Smooth muscle cell (in vitro differentiated cells): ENCODE data around the gene FAM20A. TPM values are rescaled to one million over a fixed set of nuclear protein-coding genes. Genes with fewer than 3 reads are reported as not detected.
A peak's percentile ranks its signal among the peaks of the same experiment; 100 is the strongest.

Source experiments
- DNase-seq: peaks from one replicate; lab custom pipeline; 2025; ENCODE audit not compliant: unreplicated experiment; lab: John Stamatoyannopoulos, UW
- H2AFZ ChIP-seq: fragments of 200-600 bp; sonication (generic); 2 replicates; pipeline ENCODE4 v1.6.0; 2016; ENCODE audit warnings: antibody characterized with exemption, low read depth, mild to moderate bottlenecking
- H3F3A ChIP-seq: fragments of 200-600 bp; sonication (generic); 2 replicates; pipeline ENCODE4 v1.6.0; 2017; ENCODE audit warnings: antibody characterized with exemption, low read depth
- H3K27ac ChIP-seq: fragments of 200-600 bp; sonication (generic); 2 replicates; pipeline ENCODE4 v1.5.1; 2016; ENCODE audit warnings: low read depth, mild to moderate bottlenecking
- H3K27me3 ChIP-seq: fragments of 200-600 bp; sonication (generic); 2 replicates; pipeline ENCODE4 v1.6.1; 2016; ENCODE audit warnings: low read depth, mild to moderate bottlenecking
- H3K36me3 ChIP-seq: fragments of 200-600 bp; sonication (generic); 2 replicates; pipeline ENCODE4 v1.5.1; 2016; ENCODE audit warnings: low read depth
- H3K4me1 ChIP-seq: fragments of 200-600 bp; sonication (generic); 2 replicates; pipeline ENCODE4 v1.5.1; 2016; ENCODE audit warnings: low read depth
- H3K4me2 ChIP-seq: fragments of 200-600 bp; sonication (generic); 2 replicates; pipeline ENCODE4 v1.6.0; 2016; ENCODE audit warnings: mild to moderate bottlenecking
- H3K4me3 ChIP-seq: fragments of 200-600 bp; sonication (generic); 2 replicates; pipeline ENCODE4 v1.5.1; 2016; ENCODE audit warnings: mild to moderate bottlenecking
- H3K79me2 ChIP-seq: fragments of 200-600 bp; sonication (generic); 2 replicates; pipeline ENCODE4 v1.6.0; 2016; ENCODE audit warnings: low read depth, mild to moderate bottlenecking
- H3K9ac ChIP-seq: fragments of 200-600 bp; sonication (generic); 2 replicates; pipeline ENCODE4 v1.6.0; 2016; ENCODE audit warnings: low read depth
- H3K9me3 ChIP-seq: fragments of 200-600 bp; sonication (generic); replicated peaks from 2 replicates; pipeline ENCODE4 v1.5.1; 2016; ENCODE audit warnings: low read depth
- H4K20me1 ChIP-seq: fragments of 200-600 bp; sonication (generic); 2 replicates; pipeline ENCODE4 v1.6.0; 2016; ENCODE audit warnings: low read depth
- CTCF ChIP-seq: fragments of 200-600 bp; sonication (generic); IDR thresholded peaks from 2 replicates; pipeline ENCODE4 v1.5.1; 2017; ENCODE audit warnings: borderline replicate concordance, mild to moderate bottlenecking, antibody characterized with exemption; ENCODE audit not compliant: insufficient read depth, poor library complexity, severe bottlenecking
- WGBS: methylation state at CpG from one replicate; pipeline ENCODE4 v1.1.7; 2016; ENCODE audit warnings: low lambda C conversion rate; 5-methylcytosine and 5-hydroxymethylcytosine counted together
- polyA plus RNA-seq: library from polyadenylated mRNA; unstranded; fragments of >200 nt; fragmentation: Nextera tagmentation; extraction: Ambion mirVana; gene quantifications from 2 replicates; pipeline ENCODE4 v1.2.1, GENCODE V29; 2016
- total RNA-seq: library from RNA; depleted of rRNA; stranded (reverse); fragments of >200 nt; gene quantifications from 2 replicates; pipeline ENCODE4 v1.2.3, GENCODE V29; 2014

Gene FAM20A
- total and polyA plus RNA-seq, 2 experiments from 2014 or later: 4.6 to 10.8 TPM

GRCh38 chr17:68578236-68578635, 22.9 kb downstream of the FAM20A start:
- no peaks in the 10 kb centered on the region for H3K27me3 ChIP-seq
- H3K4me2 ChIP-seq: no peak overlapping the region
- no peaks in the 10 kb centered on the region for H3K36me3 ChIP-seq
- H3K9me3 ChIP-seq: no peaks in the 10 kb centered on the region
- H4K20me1 ChIP-seq: no peaks in the 10 kb centered on the region
- H3F3A ChIP-seq: peaks cover 11% of the 10 kb centered on the region
- 91% methylated on average over 3 of the region's 3 CpGs for WGBS
- H3K4me1 ChIP-seq: peaks cover 3% of the 10 kb centered on the region
- H3K4me3 ChIP-seq: no peak overlapping the region
- H3K27ac ChIP-seq: no peak overlapping the region
- no peak for TF ChIP-seq CTCF
- H3K79me2 ChIP-seq: no peaks in the 10 kb centered on the region
- no peak for DNase-seq
- H3K9ac ChIP-seq: no peak overlapping the region
- H2AFZ ChIP-seq: no peak overlapping the region

- 67% methylated on average over 3 of the region's 3 CpGs for WGBS
- Histone ChIP-seq H3K9ac (no peak overlapping the region), H3K79me2 (no peaks in the 10 kb centered on the region), H3K27ac (no peak overlapping the region), H3K4me3 (no peak overlapping the region), H3K36me3 (no peaks in the 10 kb centered on the region), H3K27me3 (no peaks in the 10 kb centered on the region), H3K4me2 (peak overlapping the region; percentile 40), H3F3A (peaks cover 11% of the 10 kb centered on the region), H4K20me1 (no peaks in the 10 kb centered on the region), H3K9me3 (no peaks in the 10 kb centered on the region), H2AFZ (no peak overlapping the region), H3K4me1 (peaks cover 3% of the 10 kb centered on the region)
- no peak for TF ChIP-seq CTCF
- DNase-seq: no peak
Measured at GRCh38 chr17:68577497-68577821, 23.7 kb downstream of the FAM20A start.

- H3K4me2 ChIP-seq: no peak overlapping the region
- no peaks in the 10 kb centered on the region for H3K27me3 ChIP-seq
- H3K36me3 ChIP-seq: no peaks in the 10 kb centered on the region
- no peaks in the 10 kb centered on the region for H3K9me3 ChIP-seq
- no peak for TF ChIP-seq CTCF
- no peak overlapping the region for H3K27ac ChIP-seq
- H3K4me1 ChIP-seq: peaks cover 3% of the 10 kb centered on the region
- H4K20me1 ChIP-seq: no peaks in the 10 kb centered on the region
- no peak overlapping the region for H3K4me3 ChIP-seq
- DNase-seq: no peak
- H3K9ac ChIP-seq: no peak overlapping the region
- H2AFZ ChIP-seq: no peak overlapping the region
- H3F3A ChIP-seq: peaks cover 11% of the 10 kb centered on the region
- H3K79me2 ChIP-seq: no peaks in the 10 kb centered on the region
- WGBS: 74% methylated on average over 8 of the region's 8 CpGs
Measured at GRCh38 chr17:68576811-68577496, 24.2 kb downstream of the FAM20A start.

DNA sequence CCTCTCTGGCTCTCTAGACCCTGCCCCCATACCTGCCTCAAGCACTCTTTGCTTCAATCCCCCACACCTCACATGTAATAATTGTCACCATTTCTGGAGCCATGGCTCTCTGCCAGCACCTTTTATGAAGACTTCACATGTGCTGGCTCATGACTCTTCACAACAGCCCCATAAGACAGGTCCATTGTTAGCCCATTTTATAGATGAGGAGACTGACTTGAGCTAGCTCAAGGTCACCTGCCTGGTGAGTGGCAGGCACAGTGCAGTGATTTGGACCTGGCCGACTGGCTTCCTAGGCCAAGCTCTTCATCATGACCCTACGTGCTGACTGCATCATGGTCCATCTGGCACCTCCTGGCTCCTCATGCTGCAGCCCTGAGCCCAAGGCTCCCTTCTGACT, 25.0 kb downstream of the FAM20A start:
- WGBS: 95% methylated on average over 2 of the region's 2 CpGs
- no peak for DNase-seq
- Histone ChIP-seq H3K79me2 (no peaks in the 10 kb centered on the region), H3K36me3 (no peaks in the 10 kb centered on the region), H3K27me3 (no peaks in the 10 kb centered on the region), H2AFZ (no peak overlapping the region), H4K20me1 (no peaks in the 10 kb centered on the region), H3K4me1 (peaks cover 3% of the 10 kb centered on the region), H3K9ac (no peak overlapping the region), H3K4me2 (no peak overlapping the region), H3K27ac (no peak overlapping the region), H3F3A (peaks cover 11% of the 10 kb centered on the region), H3K4me3 (no peak overlapping the region), H3K9me3 (no peaks in the 10 kb centered on the region)
- no peak for TF ChIP-seq CTCF
